Mucosa of descending colon (tissue), 3 donors: ENCODE measurements around the gene SCGB1D1. TPM values are rescaled to one million over a fixed set of nuclear protein-coding genes. Genes with fewer than 3 reads are reported as not detected.

Experiments
- ATAC-seq: fragments of 200-7000 bp; cut with Tn5 transposase; one replicate; pipeline ENCODE4 v1.9.1; 2020; ENCODE audit warnings: mild to moderate bottlenecking, moderate library complexity
- DNase-seq, 3 donors: peaks; one replicate each; pipeline ENCODE4 v3.0.0-alpha.2; 2020
- H3K36me3 ChIP-seq: fragments of 200-600 bp; one replicate; pipeline ENCODE4 v1.8.0; 2021; ENCODE audit warnings: low read depth, mild to moderate bottlenecking
- H3K4me1 ChIP-seq: fragments of 200-600 bp; one replicate; pipeline ENCODE4 v1.8.0; 2021; ENCODE audit warnings: low read depth, mild to moderate bottlenecking
- H3K4me3 ChIP-seq: fragments of 200-600 bp; one replicate; pipeline ENCODE4 v1.8.0; 2021; ENCODE audit warnings: mild to moderate bottlenecking
- H3K9me3 ChIP-seq: fragments of 200-600 bp; one replicate; pipeline ENCODE4 v1.8.0; 2021; ENCODE audit warnings: mild to moderate bottlenecking
- intact Hi-C, 2 donors: fragments of 100-400 bp; cut with DNase I in 1 of 2; cut with micrococcal nuclease in 1 of 2; formaldehyde crosslinking; loops; one replicate each; pipeline versions ENCODE4 v1.11.0 to v1.11.1; 2022; cut with DNase I, micrococcal nuclease
- total RNA-seq, 3 donors: library from RNA; stranded (reverse); fragmentation: NEBNext Ultra II Directional in 2 of 3; extraction: Animal tissue kit (Norgen Biotek cat#: 25700) in 2 of 3; gene quantifications; one replicate each; pipeline versions ENCODE4 v1.2.1 to v1.2.4, GENCODE V29; 2021 to 2023
- TF ChIP-seq, protein P1 (sequence below): fragments of 200-600 bp; IDR thresholded peaks from one replicate; pipeline ENCODE4 v1.8.0; 2022; ENCODE audit warnings: antibody characterized with exemption, mild to moderate bottlenecking
- donor health status: DM: no; HTN: no; CAD: no; lungs with moderate emphysema.
- donor health status: DM: no; HTN: no; CAD: no.
- donor health status: DM: no; HTN: yes; CAD: no.

SCGB1D1 gene
- total RNA-seq, 3 donors from 2014 or later, result not detected

DNA sequence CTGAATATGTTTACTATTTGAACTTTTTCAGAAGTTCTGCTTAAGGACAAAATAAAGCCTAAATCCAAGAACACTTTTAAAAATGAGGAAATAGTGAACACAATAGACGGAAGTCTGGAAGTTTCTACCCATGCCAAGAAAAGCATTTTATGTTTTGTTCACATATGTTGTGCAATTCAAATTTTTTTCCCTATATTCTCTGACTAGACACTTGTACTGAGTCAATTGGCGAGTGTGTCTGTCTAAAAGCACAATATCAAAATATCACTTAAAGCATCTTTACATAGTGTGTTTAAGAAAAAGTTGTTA, 37.0 kb upstream of the SCGB1D1 start:
- H3K36me3 ChIP-seq, result no peaks in the 10 kb centered on the region

DNA sequence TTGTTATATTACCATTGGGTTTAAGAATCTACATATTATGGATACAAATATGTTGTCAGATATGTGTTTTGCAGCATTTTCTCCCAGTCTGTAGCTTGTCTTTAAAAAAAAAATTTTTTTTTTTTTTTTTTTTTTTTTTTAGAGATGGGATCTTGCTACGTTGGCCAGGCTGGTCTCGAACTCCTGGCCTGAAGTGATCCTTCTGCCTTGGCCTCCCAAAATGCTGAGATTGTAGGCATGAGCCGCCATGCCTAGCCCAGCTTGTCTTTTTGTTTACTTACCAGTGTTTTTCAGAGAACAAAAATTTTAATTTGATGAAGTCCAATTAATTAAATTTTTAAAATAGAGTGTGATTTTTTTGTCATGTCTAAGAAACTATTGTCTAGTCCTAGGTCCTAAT, 36.4 kb upstream of the SCGB1D1 start:
- H3K36me3 ChIP-seq, result no peaks in the 10 kb centered on the region
- H3K4me1 ChIP-seq, result no peaks in the 10 kb centered on the region
- intact Hi-C loops, result no loop called here
- TF ChIP-seq, protein P1, sequence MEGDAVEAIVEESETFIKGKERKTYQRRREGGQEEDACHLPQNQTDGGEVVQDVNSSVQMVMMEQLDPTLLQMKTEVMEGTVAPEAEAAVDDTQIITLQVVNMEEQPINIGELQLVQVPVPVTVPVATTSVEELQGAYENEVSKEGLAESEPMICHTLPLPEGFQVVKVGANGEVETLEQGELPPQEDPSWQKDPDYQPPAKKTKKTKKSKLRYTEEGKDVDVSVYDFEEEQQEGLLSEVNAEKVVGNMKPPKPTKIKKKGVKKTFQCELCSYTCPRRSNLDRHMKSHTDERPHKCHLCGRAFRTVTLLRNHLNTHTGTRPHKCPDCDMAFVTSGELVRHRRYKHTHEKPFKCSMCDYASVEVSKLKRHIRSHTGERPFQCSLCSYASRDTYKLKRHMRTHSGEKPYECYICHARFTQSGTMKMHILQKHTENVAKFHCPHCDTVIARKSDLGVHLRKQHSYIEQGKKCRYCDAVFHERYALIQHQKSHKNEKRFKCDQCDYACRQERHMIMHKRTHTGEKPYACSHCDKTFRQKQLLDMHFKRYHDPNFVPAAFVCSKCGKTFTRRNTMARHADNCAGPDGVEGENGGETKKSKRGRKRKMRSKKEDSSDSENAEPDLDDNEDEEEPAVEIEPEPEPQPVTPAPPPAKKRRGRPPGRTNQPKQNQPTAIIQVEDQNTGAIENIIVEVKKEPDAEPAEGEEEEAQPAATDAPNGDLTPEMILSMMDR, result no peak
- no peak for DNase-seq
- no peak overlapping the region for H3K4me3 ChIP-seq
- ATAC-seq, result no peak
- no peaks in the 10 kb centered on the region for H3K9me3 ChIP-seq

More for the DNA sequence above, 37.0 kb upstream of the SCGB1D1 start:
- DNase-seq (no peak), ATAC-seq (no peak)
- no peak overlapping the region for H3K4me3 ChIP-seq
- H3K9me3 ChIP-seq, result no peaks in the 10 kb centered on the region
- H3K4me1 ChIP-seq, result no peaks in the 10 kb centered on the region
- intact Hi-C loops, result no loop called here
- TF ChIP-seq, protein P1, result no peak

DNA sequence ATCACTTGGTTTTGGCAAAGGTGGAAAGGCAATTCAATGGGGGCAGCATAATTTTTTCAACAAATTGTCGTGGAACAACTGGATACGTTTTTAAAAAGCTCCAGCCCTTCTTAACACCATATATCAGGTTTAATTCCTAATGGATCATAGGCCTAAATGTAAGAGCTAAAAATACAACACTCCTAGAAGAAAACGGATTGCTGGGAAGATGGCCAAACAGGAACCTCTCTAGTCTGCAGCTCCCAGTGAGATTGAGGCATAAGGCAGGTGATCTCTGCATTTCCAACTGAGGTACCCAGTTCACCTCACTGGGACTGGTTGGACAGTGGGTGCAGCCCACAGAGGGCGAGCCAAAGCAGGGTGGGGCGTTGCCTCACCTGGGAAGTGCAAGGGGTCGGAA, 32.4 kb upstream of the SCGB1D1 start:
- no peaks in the 10 kb centered on the region for H3K36me3 ChIP-seq
- intact Hi-C loops, result no loop called here
- no peak overlapping the region for H3K4me3 ChIP-seq
- ATAC-seq (no peak), DNase-seq (no peak)
- no peaks in the 10 kb centered on the region for H3K9me3 ChIP-seq
- H3K4me1 ChIP-seq, result no peaks in the 10 kb centered on the region
- TF ChIP-seq, protein P1, result no peak

DNA sequence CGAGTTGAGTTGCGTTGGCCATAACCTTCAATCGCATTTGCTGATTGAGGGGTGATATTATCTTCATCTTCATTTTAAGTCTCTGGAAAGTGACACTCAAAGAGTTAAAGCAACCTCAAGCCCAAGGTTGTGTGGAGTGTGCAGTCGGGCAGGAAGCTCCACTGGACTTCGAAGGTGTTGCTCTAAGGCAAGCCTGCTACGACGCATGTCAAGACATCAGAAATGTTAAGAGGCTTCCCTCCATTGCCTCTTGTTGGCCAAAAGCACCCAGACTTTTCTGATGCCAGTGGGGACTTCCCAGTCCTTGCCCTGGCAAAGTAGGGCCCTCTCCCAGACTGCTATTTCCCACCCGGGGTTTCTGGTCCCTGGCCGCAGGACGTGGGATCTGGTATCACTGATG, 23.6 kb upstream of the SCGB1D1 start:
- H3K36me3 ChIP-seq, result no peaks in the 10 kb centered on the region
- TF ChIP-seq, protein P1, result no peak
- DNase-seq, result no peak
- intact Hi-C loops, result no loop called here
- no peak overlapping the region for H3K4me3 ChIP-seq
- ATAC-seq, result no peak
- H3K4me1 ChIP-seq, result no peaks in the 10 kb centered on the region
- H3K9me3 ChIP-seq, result no peaks in the 10 kb centered on the region

DNA sequence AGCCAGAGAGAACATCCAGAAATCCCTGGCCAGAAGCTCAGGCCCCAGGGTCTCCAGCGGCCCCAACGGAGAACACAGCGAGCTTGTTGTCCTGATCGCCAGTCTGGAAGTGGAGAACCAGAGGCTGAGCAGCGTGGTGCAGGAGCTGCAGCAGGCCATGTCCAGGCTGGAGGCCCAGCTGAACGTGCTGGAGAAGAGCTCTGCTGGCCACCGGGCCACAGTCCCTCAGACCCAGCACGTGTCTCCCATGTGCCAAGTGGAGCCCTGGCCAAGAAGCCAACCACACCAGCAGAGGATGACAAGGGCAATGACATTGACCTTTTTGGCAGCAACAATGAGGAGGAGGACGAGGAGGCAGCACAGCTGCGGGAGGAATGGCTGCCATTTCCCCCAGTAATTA, 20.6 kb upstream of the SCGB1D1 start:
- intact Hi-C loops, result no loop called here
- no peaks in the 10 kb centered on the region for H3K36me3 ChIP-seq
- ATAC-seq, result no peak
- TF ChIP-seq, protein P1, result no peak
- no peak overlapping the region for H3K4me3 ChIP-seq
- DNase-seq, result no peak
- no peaks in the 10 kb centered on the region for H3K9me3 ChIP-seq
- no peaks in the 10 kb centered on the region for H3K4me1 ChIP-seq

DNA sequence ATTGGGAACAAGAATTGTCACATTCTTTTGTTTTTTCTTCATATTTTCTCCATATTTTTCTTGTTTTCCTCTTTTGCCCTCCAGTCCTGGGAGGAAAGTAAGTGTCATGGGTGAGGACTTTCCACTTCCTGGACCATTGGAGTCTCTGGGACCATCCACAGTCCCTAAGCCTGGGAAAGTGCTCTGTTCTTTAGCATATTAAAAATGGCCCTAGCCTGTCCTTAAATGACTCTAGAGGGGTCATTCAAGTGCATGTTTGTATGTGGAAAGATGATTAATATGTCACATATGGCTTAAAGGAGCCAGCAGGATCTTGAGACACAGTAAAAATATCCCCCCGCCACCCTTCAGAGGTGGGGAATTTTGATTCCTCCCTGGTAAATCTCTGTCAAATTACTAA, 20.1 kb upstream of the SCGB1D1 start:
- intact Hi-C loops, result loop anchor here in 1 of 2 donors (5.0 kb wide), 1 partner anchor 142 kb away; no protein-coding TSS in a partner anchor
- H3K4me3 ChIP-seq, result no peak overlapping the region
- ATAC-seq, result no peak

More for the DNA sequence above, 20.1 kb upstream of the SCGB1D1 start:
- Histone ChIP-seq H3K4me1 (no peaks in the 10 kb centered on the region), H3K9me3 (no peaks in the 10 kb centered on the region), H3K36me3 (no peaks in the 10 kb centered on the region)
- TF ChIP-seq, protein P1, result no peak
- DNase-seq, result no peak
